GM21390 (cell line): Measurements from ENCODE around the gene GGTLC1.
"Not testable (repeated sequence)": the region's sequence is repeated elsewhere in the genome, so short reads cannot be mapped to it uniquely, and the experiment has no call there.

ENCODE experiments used
- ATAC-seq: cut with Tn5 transposase; IDR thresholded peaks from one replicate; pipeline ENCODE4 v1.9.1; 2021; ENCODE audit not compliant: unreplicated experiment

The GGTLC1 gene

DNA sequence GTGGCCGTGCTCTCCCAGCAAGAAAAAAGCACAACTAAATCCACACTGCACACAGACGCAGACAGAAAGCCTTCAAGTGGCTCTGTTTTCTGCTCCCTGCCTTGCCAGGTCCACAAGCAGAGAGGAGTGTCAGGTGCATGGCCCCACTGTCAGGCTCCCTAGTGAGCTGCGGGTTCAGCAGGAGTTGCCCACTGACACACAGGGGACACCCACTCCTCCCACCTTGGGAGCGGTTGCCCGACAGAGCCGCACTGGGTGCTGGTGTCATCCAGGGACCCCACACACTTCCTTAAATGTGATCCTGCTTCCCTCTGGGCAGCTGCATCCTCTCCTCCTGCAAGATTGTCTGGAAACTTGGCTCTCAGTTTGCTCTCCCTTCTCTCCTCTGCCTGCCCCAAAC lies 6.7 kb upstream of the GGTLC1 start:
- not testable (repeated sequence) for ATAC-seq

GRCh38 chr20:23994001-23994633 lies 5.5 kb upstream of the GGTLC1 start:
- not testable (repeated sequence) for ATAC-seq

DNA sequence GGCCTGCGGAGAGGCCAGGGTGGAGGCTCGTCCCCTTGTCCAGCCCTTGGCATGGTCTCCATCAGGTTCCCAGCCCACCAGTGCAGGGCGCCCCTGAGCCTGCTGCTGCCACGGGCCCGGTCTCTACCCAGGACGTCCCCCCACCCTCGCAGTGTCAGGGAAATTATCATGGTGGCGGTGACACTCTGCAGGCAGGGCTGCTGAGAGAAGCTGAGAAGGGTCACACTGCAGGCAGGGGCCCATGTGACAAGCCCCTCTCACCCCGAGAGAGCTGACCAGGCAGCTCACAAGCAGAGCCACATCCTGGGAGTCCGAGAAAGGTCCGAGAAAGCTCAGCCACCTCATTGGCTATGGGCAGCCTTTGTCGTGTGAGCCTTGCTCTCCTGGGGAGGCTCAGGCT lies 4.9 kb upstream of the GGTLC1 start:
- not testable (repeated sequence) for ATAC-seq

GRCh38 chr20:23990296-23990695 lies 1.7 kb upstream of the GGTLC1 start:
- not testable (repeated sequence) for ATAC-seq

- ATAC-seq: not testable (repeated sequence)
Measured at GRCh38 chr20:23988966-23989365, 387 bp upstream of the GGTLC1 start.

DNA sequence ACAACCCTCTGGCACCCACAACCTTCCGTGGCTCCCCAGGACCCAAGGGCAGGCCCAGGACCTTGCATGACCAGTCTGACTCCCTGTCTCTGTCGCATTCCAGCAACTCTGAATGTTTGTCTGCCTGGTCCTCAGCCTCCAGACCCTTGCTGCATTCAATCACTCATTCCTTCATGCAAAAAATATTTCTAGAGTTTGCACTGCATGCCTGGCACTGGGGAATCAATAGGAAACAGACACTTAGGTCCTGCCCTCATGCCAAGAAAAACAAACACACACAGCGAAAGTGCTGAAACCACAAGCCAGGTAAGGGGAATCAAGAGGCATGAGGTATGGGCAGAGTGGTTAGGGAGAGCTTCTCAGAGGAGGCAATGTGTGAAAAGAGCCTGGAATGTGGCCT lies 1.9 kb downstream of the GGTLC1 start:
- not testable (repeated sequence) for ATAC-seq

GRCh38 chr20:23986310-23986709 lies 2.3 kb downstream of the GGTLC1 start:
- ATAC-seq: not testable (repeated sequence)

GRCh38 chr20:23985790-23986225 lies 2.8 kb downstream of the GGTLC1 start:
- ATAC-seq: not testable (repeated sequence)

DNA sequence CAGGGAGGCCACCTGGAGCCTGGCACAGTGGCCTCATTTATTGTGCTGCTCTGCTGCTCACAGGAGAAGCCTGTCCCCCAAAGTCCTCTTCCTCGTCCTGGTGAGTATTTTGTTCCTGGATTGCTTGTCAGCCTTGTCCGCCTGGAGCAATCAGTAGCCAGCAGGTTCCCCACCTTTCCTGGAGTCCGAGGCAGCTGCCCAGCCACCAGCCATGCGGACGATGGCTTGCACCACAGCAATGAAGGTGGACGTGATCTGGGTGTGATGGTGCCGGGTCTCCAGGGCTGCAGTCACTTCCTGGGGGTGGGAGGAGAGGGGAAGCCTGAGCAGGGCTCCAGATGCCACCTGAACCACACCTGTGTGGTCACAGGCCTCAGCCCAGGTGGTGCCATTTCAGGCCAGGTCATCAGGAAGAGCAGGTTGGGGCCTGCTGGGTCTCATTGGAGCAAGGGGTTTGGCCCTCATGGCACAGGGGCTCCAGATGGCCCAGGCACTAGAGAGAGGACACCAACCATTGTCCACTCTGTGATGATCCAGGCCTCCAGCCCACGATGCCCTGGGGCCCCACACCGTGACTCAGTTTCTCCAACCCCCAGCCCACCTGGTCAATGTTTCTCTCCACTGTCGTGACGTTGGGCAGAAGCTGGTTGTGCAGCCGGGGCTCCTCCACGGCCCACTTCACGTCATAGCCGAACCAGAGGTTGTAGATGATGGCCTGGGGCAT lies 3.4 kb downstream of the GGTLC1 start:
- not testable (repeated sequence) for ATAC-seq

- not testable (repeated sequence) for ATAC-seq
Measured at GRCh38 chr20:23984476-23985023, 4.0 kb downstream of the GGTLC1 start.

DNA sequence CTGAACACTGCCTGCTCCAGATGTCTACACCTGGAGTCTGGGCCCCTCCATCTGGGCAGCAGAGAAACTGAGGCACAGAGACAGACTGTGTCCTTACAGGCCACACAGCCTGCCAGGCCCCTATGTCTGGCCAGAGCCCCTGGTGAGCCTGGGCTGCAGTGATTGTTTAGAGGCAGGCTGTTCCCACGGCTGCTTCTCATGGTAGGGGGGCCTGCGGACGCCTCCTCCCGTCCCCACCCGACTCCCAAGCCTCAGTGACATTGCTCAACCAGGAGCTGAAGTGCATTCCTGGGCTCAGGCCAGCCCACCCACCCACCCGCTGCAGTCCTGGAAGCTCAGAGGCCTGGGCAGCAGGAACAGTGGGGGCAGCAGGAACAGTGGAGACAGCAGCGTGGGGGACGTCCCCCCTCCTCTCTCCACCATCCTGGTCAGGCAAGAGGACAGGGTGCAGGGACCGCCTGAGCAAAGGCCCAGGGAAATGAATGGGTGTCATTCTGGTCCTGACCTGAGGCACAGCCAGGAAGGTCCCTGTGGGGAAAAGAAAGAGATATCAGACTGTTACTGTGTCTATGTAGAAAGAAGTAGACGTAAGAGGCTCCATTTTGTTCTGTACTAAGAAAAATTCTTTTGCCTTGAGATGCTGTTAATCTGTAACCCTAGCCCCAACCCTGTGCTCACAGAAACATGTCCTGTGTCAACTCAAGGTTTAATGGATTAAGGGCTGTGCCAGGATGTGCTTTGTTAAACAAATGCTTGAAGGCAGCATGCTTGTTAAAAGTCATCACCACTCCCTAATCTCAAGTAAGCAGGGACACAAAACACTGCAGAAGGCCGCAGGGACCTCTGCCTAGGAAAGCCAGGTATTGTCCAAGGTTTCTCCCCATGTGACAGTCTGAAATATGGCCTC lies 6.2 kb downstream of the GGTLC1 start:
- not testable (repeated sequence) for ATAC-seq

DNA sequence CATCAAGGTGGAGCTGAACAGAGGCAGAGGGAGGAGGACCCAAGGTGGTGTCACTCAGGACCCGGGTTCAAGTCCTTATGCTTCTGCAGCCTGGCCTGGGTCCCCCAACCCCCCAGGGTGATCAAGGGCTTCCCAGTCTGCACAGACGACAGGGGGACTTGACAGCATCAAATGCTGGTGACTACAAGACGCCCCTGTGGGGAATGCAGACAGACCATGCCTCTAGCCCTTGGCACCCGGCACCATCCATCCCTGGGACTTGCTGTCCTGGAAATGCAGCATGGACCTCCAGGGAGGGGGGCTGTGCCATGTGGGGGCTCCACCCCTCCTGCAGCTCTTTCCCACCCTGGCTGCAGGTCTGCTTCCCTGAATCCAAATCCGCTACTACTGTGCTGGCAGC lies 7.1 kb downstream of the GGTLC1 start:
- not testable (repeated sequence) for ATAC-seq

DNA sequence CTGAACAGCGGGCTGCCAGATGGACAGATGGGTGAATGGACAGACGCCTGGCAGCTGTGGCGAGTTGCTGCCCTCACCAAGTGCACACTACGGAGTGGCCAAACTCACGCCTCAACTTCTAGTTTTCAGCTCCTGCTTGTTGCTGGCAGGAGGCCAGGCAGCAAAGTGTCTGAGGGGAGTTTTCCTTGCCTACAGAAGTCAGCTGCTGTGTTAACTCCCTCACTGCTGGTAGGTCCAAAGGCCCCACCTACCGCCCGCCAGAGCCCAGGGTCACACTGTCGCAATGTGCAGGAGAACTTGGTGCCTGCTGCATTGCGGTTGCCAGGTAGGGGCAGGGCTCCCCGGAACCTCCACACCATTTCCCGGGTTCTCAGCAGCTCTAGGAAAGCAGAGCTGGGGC lies 7.6 kb downstream of the GGTLC1 start:
- not testable (repeated sequence) for ATAC-seq

DNA sequence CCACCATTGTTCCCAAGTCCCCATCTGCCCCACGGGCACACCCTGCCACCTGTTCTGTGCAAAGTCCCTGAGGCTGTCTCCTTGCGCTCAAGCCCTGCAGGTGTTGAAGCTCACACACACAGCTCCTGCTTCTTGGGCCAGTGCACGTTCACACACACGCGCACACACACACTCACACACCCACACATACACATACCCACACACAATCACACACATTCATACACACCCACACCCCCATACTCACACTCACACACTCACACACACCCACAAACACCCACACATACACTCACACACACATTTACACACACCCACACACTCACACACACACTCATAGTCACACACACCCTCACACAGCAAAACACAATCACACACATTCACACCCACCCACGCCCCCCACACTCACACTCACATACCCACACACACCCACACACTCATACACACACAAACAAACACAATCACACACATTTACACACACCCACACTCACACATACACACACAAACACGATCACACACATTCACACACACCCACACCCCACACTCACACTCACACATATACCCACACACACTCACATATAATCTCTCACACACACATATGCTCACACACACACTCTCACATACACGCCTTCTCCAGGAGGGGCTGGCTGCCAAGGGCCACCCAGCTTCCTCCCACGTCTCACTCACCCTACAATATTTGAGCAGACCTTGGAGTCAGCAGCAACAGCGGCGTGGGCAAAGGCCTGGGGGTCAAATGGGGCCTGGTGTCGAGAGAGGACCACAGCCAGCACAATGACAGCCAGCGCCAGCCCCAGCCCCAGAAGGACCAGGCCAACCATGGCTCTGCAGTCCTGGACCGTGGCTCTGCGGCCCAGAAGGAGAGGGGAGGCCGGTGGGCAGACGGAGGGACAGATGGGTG lies 8.4 kb downstream of the GGTLC1 start:
- ATAC-seq: not testable (repeated sequence)

DNA sequence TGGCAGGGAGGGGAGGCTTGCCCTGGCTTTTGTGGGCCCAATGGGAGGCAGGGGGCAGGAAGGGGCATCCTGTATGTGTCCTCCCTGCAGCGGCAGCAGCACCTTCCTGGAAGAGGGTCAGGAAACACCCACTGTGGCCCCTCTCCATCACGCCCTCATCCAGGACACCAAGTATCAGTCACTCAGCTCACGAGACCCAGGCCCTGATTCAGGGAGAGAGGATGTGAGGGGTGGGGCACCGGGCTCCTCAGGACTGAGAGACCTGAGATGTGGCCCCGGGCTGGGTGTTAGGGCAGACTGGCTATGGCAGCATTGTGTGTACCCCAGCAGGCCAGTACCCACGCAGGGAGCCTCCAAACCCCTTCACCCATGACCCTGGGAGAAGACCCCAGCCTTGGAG lies 9.2 kb downstream of the GGTLC1 start:
- not testable (repeated sequence) for ATAC-seq

DNA sequence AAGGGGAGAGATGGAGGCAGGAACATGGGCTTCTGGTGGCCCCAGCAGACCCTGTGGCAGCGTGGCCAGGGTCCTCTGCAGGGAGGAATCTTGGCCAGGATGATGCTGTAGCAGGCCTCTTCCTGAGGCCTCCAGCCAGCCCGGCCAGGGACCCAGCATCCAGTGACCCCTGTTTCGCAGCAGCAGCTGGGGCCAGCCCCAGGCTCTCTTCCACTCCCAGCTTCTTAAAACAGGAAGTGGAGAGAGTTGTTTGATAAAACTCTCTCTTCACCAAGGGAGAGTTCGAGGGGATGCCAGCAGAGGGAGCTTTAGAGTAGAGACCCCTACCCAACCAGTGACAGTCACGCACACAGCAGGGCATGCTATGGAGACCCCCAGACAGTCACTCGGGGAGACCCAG lies 10.1 kb downstream of the GGTLC1 start:
- ATAC-seq: not testable (repeated sequence)

GRCh38 chr20:23974966-23975365 lies 13.6 kb downstream of the GGTLC1 start:
- ATAC-seq: no peak

GRCh38 chr20:23971310-23971709 lies 17.3 kb downstream of the GGTLC1 start:
- no peak for ATAC-seq

DNA sequence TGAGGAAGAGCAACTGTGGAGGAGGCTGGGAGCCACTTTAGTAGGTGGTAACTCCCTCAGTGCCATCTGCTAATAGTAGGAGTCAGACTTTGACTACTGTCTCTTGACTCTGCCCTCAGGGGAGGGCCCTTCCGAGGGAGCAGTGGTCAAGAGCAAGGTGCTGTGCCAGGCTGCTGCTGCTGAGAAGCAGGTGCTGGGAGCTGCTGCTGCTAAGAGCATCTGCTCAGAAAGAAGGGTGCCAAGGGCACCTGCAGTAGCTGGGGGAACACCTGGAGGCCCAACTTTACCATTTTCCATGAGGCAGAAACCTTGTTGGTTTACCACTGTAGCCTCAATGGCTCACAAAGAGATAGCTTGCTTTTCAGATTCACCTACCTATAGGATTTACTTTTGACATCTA lies 18.5 kb downstream of the GGTLC1 start:
- no peak for ATAC-seq

DNA sequence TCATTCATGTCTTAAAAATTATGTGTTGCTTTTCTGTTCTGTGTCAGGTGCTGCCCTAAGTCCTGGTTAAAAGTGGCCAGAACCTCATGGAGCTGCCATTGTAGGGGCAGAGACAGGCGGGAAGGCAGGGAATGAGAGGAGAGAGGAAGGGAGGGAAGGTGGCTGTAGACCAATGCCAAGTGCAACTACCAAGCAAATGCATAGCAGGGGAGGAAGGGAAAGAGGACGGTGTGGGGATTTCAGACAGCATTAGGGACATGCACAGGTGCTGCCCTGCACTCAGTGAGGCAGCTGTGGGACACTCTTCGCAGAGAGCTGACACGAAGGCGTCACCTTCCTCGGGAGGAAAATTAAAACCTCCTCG lies 21.0 kb downstream of the GGTLC1 start:
- ATAC-seq: no peak
